ENCODE results near the gene MYZAP.

The MYZAP gene

DNA sequence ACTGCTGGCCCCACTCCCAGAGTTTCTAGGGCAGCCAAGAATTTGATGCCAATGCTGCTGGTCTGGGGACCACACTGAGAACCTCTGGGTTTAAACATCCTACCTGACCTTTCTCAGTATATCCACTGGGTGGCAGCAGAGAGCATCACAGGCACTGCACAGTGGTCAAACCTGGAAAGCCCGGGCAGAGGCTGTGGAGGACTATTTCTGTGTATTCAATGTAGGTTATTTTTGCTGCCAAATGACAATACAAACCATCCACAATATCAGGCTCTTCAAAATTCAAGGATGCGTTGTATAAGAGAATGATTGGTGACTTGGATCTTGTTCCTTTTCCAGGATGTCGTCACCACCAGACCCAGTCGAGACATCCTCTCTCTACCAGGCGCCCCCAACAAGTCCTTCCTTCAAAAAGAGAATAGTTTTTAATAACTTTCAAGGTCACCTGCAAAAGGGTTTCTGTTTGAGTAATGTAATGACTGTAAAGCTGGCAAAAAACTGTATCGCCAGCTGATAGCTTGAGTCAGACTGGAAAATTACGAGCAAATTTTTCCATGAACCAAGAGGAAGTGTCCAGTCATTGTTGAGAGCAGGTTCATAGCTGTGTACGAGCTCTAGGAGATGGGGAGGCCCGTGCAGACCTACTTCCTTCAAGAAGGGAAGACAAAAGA, 30.5 kb upstream of the MYZAP start:
- DNase-seq, result peak; percentile 59

DNA sequence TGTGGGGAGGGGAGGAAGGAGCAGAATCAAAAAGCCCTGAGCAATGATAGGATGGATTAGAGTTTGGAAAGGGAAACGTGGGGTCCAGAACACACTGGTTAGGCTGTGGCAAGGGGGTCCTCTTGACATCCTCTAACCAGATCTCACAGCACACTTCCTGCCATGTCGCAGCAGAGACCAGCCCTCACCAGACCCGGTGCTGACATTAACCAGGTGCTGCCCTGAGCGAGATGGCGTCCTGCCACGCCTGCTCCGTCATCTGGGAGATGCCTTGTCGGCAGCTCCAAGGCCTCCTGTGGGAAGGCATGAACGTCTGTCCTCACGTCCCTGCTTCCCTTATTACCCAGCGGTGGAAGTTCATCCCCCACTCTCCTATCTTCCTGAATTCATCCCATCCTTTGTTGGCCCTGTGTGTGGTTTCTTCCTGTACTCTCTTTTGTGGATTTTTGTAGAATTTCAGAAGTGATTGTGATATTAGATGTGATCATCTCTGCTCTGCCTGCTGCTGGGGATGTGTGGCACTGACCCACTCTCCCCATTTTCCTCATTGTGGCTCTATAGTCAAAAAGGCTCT, 29.4 kb upstream of the MYZAP start:
- DNase-seq, result no peak

DNA sequence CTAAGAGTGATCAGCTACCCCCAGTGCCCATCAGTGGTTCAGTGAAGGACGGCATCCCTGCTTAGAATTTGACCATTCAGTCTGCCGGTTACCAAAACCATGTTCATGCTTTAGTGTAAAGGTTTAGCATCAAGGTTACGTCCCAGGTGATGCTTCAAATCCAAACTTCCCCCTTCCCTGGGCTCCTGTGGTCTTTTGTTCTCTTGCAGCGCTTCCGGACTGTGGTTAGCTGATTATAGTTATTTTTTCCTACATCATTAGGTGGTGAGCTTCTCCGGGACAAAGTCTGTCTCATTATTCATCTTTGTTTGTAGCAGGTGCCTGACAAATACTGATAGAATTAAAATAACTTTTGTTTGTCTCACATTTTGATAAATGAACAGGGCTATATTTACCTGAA, 28.3 kb upstream of the MYZAP start:
- no peak for DNase-seq

DNA sequence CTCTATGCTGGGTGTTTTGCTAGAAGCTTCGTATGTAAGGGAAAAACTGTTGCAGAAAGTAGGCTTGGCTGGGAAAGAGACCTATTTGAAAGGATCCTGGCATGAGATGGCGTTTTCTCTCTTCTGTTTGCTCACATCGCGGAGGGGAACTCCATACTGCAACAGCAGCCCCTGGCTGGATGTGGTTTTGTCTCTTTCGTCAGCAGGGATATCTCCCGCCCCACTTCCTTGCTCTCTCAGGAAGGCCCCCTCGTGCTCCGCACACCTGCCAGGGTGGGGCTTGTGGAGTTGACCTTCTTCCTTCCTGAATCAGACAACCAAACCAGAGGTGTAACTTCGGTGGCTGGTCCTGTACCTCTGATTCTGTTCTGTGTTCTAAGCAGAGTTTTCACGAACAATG, 26.4 kb upstream of the MYZAP start:
- DNase-seq, result no peak

DNA sequence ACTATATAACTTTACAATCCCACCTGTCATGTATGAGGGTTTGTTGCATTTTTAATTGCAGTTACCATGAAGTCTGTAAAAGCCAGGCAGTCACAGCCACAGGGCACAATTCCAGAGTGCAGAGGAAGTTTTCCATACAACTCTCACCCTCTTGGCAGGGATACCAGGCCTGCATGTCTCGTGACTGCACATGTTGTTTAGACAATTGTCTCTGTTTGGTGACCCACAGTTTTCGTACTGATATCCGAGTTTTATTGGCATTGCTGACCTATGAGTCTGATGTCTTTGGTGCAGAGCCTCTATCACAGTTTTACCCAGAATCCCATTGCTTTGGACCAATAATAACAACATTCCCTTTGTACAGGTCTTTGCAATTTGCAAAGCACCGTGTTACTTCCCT, 24.9 kb upstream of the MYZAP start:
- DNase-seq, result no peak

DNA sequence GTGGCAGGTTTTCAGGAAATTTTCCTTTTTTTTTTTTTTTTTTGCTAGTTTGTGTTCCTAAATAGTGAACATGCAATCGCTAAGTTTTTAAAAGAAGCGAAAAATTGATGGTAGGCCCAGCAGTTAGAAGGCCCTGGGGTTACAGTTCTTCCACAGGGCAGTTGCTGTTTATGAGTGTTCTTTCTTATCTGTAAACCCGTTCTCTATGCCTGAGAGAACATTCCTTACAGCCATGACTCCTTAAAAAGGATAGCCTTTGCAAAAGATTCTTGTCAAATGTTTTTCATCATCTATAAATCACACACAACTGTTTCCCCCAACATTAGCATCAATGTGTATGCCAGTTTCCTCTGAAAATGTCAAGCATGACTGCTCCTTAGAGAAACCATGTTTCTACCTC, 23.8 kb upstream of the MYZAP start:
- no peak for DNase-seq

DNA sequence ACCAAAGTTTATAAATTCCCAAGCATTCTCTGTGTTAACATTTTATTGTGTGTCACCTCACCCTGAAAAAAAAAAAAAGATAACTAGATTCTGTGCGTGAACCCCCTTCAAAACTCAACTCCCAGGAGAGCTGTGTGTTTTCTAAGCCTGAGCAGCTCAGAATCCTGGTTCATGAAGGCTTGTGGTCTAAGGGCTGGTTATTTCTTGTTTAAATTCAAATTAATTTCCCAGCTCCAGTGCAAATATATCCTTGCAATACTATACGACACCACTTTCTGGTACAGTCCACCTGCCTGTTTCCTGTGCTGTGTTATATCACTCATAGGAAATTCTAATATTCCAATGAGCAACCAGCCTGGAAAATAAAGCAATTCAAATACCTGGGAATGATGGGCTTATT, 23.4 kb upstream of the MYZAP start:
- no peak for DNase-seq

DNA sequence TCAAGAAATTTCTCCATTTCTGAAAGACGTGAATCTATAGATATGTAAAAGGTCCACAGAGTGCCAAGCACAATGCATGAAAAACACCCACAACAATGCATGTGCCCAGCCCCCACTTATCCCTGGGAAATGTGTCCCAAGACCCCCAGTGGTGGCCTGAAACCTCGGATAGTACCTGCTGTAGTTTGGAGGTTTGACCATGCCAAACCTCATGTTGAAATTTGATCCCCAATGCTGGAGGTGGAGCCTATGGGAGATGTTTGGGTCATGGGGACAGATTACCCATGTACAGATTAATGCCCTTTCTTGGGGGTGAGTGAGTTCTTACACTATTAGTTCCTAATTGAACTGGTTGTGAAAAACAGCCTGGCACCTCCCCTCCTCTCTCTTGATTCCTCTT, 21.4 kb upstream of the MYZAP start:
- DNase-seq, result no peak

DNA sequence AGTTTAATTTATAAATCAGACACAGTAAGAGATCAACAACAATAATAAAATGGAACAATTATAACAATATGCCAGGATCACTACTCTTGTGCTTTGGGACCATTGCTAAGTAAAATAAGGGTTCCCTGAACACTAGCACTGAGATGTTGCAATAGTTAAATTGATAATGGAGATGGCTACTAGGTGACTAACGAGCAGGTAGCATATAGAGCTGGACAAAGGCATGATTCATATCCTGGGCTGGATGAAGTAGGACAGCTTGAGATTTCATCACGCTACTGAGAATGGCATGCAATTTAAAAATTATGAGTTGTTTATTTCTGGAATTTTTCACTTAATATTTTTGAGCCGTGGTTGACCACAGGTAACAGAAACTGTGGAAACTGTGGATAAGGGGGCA, 20.7 kb upstream of the MYZAP start:
- DNase-seq, result no peak

DNA sequence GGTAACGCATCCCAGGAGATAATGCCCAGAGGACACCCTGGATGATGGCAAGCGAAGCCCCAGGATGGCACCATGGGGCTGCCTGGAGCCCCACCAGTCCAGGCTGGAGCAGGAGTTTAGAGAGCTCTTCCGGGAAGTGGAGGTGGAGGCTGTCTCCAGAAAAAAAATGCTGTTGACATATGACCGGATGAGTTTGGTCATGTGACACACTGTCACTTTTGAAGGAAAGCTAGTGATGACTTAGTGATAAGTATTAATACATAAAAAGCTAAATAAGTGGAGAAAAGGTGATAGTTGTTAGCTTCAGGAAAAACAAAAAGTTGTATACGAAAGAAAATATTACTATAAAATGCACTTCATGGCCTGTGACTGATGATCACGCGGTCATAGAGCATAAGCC, 20.0 kb upstream of the MYZAP start:
- DNase-seq, result no peak

DNA sequence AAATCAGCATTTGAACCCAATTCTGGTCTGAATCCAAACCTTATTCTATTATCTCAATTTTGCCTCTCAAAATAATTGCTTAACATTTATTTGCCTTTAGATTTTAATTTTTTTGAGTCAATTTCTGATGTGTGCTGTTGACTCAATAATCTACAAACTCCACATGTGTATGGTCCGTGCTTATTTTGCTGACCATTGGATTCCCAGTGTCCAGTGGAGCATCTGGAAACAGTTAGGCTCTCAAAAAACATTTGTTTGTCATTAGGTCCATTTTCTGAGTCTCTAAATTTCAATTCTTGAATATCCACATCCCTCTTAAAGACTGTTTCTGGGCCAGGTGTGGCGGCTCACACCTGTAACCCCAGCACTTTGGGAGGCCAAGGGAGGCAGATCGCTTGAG, 19.2 kb upstream of the MYZAP start:
- DNase-seq, result no peak

DNA sequence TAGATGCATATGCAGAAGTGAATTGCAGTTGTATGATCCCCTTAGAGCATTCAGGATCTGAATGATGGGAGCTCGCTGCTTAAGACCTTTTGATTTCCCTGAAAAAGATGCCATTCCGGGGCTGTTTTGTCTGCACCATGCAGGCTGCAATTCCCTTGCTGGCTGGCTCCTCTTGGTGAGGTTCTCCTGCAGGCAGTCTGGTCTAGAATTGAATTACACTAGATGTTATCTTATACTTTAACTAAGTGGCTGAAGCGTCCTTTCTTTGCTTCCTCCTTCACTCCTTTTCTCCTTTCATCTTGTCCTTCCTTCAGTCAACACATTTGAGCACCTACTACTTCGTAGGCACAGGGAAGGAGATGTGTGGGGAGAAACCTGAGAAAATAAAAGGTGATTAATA, 18.6 kb upstream of the MYZAP start:
- no peak for DNase-seq

DNA sequence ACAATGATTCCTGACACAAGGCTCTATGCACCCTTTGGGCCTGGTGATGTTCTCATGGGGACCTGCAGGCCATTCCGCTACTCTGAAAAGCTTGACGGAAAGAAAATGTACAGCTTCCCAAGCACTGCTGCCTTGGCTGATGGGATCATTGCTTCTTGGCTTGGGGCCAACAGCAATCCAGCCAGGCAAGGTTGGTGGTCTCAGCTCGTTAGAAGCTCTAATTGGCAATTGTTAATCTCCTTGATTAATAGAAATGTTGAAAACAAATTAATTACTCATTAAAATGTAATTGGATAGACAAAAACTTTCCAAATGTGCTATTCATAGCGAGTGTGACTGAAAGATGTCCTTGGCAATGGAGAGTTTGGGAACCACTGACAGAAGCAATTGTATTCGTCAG, 16.3 kb upstream of the MYZAP start:
- no peak for DNase-seq

DNA sequence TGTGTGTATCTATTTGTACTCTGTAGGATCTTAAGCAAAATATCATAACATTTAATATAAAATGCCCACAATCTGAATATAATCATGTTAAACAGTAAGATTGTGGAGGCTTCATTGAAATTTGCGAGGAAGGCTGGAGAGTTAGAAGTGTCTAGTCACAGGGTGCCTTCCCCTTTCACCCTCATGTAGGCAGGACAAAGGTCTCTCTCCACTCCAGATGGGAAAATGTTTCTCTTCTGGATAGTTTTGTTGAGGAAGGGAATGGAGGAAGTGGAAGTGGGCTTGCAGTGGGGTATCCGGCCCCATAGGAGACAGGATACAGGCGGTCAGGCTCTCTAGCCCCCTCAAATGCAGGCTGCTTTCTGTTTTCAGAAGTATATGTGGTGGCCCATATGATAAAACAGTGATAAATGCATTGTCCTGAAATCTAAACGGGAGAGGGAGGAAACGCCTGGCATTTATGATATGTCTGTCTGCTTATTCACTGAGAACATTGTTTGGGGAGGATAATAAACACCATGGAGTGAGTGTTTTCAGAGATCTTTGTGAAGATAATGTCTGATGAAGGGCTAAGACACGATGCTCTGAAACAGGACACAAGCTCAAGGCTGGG, 13.3 kb upstream of the MYZAP start:
- DNase-seq, result no peak

DNA sequence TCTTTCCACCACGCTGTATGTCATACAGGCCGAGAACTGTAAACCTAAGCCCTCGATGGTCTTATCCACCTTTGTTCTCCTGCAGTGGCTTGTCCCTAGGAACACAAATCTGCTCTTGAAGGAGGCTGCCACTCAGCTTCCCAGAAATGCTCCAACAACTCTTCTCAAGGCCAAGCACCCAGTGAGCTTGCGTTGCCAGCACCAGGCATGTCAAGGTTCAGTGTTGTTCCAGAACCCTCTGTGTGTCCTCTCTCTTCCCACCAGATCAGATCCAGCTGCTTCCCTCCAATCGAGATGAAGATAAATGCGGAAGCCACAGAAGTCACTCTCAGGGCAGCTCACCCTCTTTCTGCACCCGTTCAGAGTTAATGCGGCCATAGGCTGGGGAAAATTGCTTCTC, 11.3 kb upstream of the MYZAP start:
- DNase-seq, result no peak

DNA sequence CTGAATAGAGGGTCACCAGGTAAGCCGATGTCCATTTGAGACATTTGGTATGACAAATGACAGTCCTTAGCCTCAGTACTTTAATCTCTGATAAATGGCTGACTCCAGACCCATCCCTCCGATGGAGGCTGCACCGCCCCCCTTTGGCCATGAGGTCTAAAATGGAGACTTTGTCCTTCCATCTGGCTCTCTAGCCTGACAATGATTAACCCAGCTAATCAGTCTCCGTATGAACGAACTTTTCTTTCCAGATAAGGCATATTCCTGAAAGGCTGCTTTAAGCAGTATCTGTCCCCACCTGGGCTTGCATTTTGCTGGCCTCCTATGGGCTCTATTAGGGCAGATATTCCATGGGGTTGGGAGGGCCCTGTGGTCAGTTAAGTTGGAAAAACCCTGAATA, 10.8 kb upstream of the MYZAP start:
- no peak for DNase-seq

DNA sequence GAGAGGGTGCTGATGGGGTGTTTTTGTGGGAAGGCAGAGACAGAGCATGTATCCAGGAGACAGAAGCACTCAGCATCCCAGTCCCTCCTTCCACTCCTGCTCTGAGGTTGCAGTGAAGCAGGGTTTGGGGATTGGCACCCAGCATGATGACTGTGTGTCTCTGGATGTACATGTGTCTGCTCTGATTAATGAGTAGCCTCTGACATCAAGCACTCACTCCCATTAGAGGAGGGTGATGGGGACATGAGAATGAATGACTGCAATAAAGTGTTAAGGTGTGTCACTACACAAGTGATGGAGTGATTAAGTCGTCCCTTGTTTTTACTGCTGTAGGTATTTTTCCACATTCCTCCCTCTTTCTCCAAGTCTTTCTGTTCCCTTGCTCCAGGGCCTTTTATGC, 9.6 kb upstream of the MYZAP start:
- DNase-seq, result no peak

DNA sequence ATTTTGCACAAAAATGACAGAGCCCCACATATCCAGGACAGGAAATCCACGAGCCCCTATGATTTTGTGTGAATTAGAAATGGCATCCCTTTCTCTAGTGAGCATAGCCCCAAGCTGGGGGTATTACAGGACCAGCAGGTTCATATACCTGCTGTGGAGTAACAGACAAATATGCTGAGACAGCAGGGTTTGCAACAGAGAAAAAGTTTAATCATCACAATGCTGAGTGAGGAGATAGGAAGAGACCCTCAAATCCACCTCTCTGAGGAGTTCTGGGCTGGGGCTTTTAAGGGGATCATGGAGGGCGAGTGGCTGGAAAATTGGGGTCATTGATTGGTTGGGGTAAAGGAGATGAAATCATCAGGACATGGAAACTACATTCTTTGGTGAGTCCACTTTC, 8.4 kb upstream of the MYZAP start:
- DNase-seq, result no peak

DNA sequence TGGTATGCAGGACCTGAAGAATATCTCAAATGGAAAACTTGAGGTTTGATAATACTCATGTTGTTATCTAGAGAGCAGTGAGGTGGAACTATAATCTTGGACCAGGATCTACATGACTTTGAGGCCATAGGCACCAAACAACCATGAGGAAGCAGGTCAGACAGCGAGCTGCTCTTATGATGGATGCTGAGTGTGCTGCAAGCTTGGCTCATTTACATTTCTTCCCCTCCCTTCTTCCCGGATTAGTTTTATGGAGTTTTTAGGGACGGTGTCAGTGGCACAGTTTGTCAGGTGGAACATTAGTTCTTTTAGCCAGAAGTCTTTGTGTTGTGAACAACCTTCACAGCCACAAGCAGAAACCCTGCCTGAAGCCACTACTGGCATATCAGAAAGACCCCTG, 8.0 kb upstream of the MYZAP start:
- DNase-seq, result no peak

DNA sequence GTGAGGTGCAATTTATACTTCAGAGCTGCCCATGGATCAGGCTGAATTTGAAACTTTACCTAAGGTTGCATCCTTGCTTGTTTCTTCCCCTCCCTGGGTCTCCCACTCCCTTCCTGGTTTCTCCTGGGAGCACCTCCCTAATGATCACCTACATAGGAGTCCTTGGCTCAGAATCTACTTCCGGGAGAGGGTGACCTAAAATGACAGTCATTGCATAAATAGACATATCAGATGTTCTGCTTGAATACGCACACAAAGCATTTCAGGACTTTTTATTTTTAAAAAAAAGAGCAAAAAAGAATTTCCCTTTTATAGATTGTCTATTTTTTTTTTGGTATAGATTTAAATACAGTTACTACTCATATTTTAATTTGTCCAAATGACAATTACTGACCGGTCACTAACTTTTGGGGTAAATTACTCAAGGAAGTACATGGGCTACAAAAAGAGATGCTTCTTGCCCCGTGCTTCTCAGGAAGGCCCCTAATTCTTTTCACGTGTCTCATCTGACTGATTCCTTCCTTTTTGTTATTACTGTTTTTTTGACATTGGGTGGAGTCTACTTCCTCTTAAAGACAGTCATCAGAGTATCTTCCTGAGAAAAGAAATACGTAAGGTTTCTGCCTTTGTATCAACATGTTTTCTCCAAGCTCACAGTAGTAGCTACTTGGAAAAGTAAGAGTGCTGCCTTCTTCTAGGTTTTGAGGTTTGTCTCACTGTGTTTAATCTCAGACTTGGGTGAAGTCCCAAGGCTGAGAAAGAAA, 4.9 kb upstream of the MYZAP start:
- no peak for DNase-seq

DNA sequence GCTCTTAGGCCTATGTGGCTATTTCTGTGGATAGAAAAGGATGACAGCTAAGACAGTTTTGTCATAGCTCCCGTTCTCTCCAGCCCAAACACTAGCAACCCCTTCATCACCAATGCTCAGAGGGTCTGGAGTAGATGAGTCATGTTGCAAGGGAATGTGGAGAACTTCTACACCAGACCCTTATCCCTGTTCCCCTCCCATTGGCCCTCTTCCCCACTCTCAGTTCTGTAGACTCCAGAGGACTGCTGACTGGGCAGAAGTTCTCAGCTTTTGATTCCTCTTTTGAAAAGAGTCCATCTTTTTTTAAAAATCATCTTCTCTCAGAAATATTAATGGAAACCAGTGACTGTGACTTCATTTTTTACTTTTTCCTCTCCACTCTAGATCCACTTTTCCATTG, 2.4 kb upstream of the MYZAP start:
- DNase-seq, result no peak

DNA sequence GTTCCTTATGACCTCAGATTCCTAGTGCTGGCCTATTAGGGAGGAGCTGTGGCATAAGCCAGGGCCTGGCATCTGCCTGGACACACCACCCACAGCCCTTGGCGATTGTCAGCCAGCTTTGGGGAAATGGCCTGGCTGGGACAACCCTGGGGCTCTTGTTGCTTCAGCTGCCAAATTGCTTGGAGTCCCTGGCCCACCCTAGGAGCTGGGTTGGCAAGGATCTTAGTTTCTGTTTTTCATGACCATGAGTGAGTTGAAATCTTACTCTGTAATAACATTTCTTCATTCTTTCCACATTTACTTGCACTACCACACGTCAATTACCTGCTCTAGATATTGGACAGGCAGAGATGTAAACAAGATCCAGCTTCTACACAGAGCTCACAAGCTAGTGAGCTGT, 1.9 kb upstream of the MYZAP start:
- DNase-seq, result no peak

DNA sequence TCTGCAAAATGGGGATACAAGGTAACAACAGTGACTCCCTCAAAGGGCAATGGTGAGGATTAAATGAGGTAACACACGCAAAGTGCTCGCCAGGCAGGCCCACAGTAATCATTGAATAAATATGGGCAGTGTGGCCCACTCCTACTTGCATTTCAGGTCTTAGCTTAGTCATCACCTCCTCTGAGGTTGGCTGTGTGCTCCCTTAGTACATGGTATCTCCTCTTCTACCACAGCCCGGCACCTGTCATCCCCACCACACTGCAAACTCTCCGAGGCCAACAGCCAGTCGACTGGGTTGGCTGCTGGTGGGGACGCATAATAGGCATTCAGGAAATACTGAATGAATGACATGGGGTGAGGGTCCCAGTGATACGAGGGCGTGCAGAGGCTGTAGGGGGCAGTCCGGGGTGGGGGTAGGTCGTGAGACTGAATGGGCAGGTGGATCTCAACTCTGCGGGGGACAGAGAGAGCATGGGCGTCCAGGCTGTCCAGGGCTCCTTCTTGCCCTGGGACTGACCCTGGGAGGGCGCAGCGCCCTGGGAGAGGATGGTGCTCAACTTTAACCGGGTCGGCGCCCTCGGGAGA, 375 bp upstream of the MYZAP start:
- DNase-seq, result peak; percentile 39
